Fibroblast of skin of abdomen (primary cell): ENCODE data around the gene THRA.

Experiments used
- DNase-seq: peaks from one replicate; pipeline ENCODE4 v3.0.0-alpha.2; 2013

The THRA gene

GRCh38 chr17:40064971-40065768 is 2.4 kb downstream of the THRA start:
- DNase-seq = peak; percentile 62

- no peak for DNase-seq
Measured at GRCh38 chr17:40065769-40066510, 3.2 kb downstream of the THRA start.

- no peak for DNase-seq
Measured at GRCh38 chr17:40067710-40068109, 4.9 kb downstream of the THRA start.

GRCh38 chr17:40068129-40068581 is 5.4 kb downstream of the THRA start:
- DNase-seq = no peak

- no peak for DNase-seq
Measured at GRCh38 chr17:40068584-40068916, 5.8 kb downstream of the THRA start.

- peak; percentile 90 for DNase-seq
Measured at GRCh38 chr17:40068917-40069750, 6.4 kb downstream of the THRA start.

GRCh38 chr17:40069751-40070708 is 7.3 kb downstream of the THRA start:
- peak; percentile 44 for DNase-seq

- no peak for DNase-seq
Measured at GRCh38 chr17:40070709-40071312, 8.0 kb downstream of the THRA start.

GRCh38 chr17:40071313-40072039 is 8.7 kb downstream of the THRA start:
- no peak for DNase-seq

- DNase-seq = no peak
Measured at GRCh38 chr17:40072040-40072734, 9.4 kb downstream of the THRA start.

GRCh38 chr17:40072735-40073346 is 10.1 kb downstream of the THRA start:
- DNase-seq = no peak

- no peak for DNase-seq
Measured at GRCh38 chr17:40073454-40074174, 10.8 kb downstream of the THRA start.

GRCh38 chr17:40074175-40074512 is 11.4 kb downstream of the THRA start:
- DNase-seq = no peak

GRCh38 chr17:40074871-40075200 is 12.1 kb downstream of the THRA start:
- DNase-seq = no peak

GRCh38 chr17:40075201-40075941 is 12.6 kb downstream of the THRA start:
- peak; percentile 44 for DNase-seq

GRCh38 chr17:40075942-40076498 is 13.3 kb downstream of the THRA start:
- no peak for DNase-seq

- no peak for DNase-seq
Measured at GRCh38 chr17:40076591-40076990, 13.8 kb downstream of the THRA start.

- no peak for DNase-seq
Measured at GRCh38 chr17:40079545-40079944, 16.8 kb downstream of the THRA start.
